AG09309 (cell line): ENCODE data around the gene PIK3C2G.

ENCODE experiments used
- DNase-seq: peaks from one replicate; pipeline ENCODE4 v3.0.0-alpha.2; 2010; ENCODE audit warnings: low read depth
- H3K4me3 ChIP-seq: 2 replicates; pipeline ENCODE4 v1.5.1; 2011; ENCODE audit warnings: mild to moderate bottlenecking, low read depth, low read length, moderate library complexity; ENCODE audit not compliant: control insufficient read depth
- CTCF ChIP-seq: IDR thresholded peaks from 2 replicates; pipeline ENCODE4 v1.5.1; 2011; ENCODE audit warnings: mild to moderate bottlenecking, low read depth, low read length, inconsistent platforms; ENCODE audit not compliant: insufficient read depth, control insufficient read depth; ENCODE audit errors: missing control alignments

The PIK3C2G gene

GRCh38 chr12:18363321-18363720 lies 102.0 kb downstream of the PIK3C2G start:
- no peak for DNase-seq
- no peak overlapping the region for H3K4me3 ChIP-seq
- no peak for TF ChIP-seq CTCF

GRCh38 chr12:18368594-18368993 lies 107.3 kb downstream of the PIK3C2G start:
- no peak overlapping the region for H3K4me3 ChIP-seq
- no peak for DNase-seq
- TF ChIP-seq CTCF = no peak

GRCh38 chr12:18373181-18373580 lies 111.9 kb downstream of the PIK3C2G start:
- no peak overlapping the region for H3K4me3 ChIP-seq
- DNase-seq = no peak
- TF ChIP-seq CTCF = no peak

GRCh38 chr12:18375131-18375530 lies 113.8 kb downstream of the PIK3C2G start:
- no peak overlapping the region for H3K4me3 ChIP-seq
- no peak for DNase-seq
- TF ChIP-seq CTCF = no peak

GRCh38 chr12:18375583-18375982 lies 114.3 kb downstream of the PIK3C2G start:
- no peak for DNase-seq
- no peak for TF ChIP-seq CTCF
- no peak overlapping the region for H3K4me3 ChIP-seq

- TF ChIP-seq CTCF = no peak
Measured at GRCh38 chr12:18382236-18382885, 121.0 kb downstream of the PIK3C2G start.

More at GRCh38 chr12:18382236-18382885, 121.0 kb downstream of the PIK3C2G start:
- peak; percentile 42 for DNase-seq
- H3K4me3 ChIP-seq = no peak overlapping the region
